HepG2 (cell line): ENCODE results near the gene ADM5. TPM values are rescaled to one million over a fixed set of nuclear protein-coding genes. Genes with fewer than 3 reads are reported as not detected.

Experiments
- CC2D1A ChIP-seq: sonication (generic); formaldehyde crosslinking; IDR thresholded peaks from 2 replicates; pipeline ENCODE4 v1.8.1; 2023; ENCODE audit warnings: mild to moderate bottlenecking, missing genetic modification reagents
- GLI4 ChIP-seq: sonication (generic); formaldehyde crosslinking; IDR thresholded peaks from 2 replicates; pipeline ENCODE4 v1.5.1; 2020; ENCODE audit warnings: missing genetic modification reagents, mild to moderate bottlenecking, moderate library complexity, borderline replicate concordance
- GTF3A ChIP-seq: sonication (generic); formaldehyde crosslinking; conservative IDR thresholded peaks from 2 replicates; pipeline ENCODE4 v1.4.0; 2020; ENCODE audit warnings: mild to moderate bottlenecking, missing genetic modification reagents
- KDM4B ChIP-seq: sonication (generic); formaldehyde crosslinking; IDR thresholded peaks from 2 replicates; pipeline ENCODE4 v1.4.0; 2020; ENCODE audit warnings: missing genetic modification reagents
- MBNL3 ChIP-seq: fragments of 250-450 bp; sonication (Bioruptor Pico); conservative IDR thresholded peaks from 2 replicates; pipeline ENCODE4 v1.8.0; 2022; ENCODE audit warnings: mild to moderate bottlenecking, inconsistent platforms
- NFATC3 ChIP-seq: sonication (generic); formaldehyde crosslinking; IDR thresholded peaks from 2 replicates; pipeline ENCODE4 v1.5.1; 2020; ENCODE audit warnings: mild to moderate bottlenecking, missing genetic modification reagents
- RFX1 ChIP-seq: fragments of 450-650 bp; IDR thresholded peaks from 2 replicates; pipeline ENCODE4 v1.6.1; 2017
- SRSF9 ChIP-seq: fragments of 200-400 bp; formaldehyde crosslinking; IDR thresholded peaks from 2 replicates; pipeline ENCODE4 v1.6.1; 2018; ENCODE audit warnings: borderline replicate concordance, mild to moderate bottlenecking, low read depth, low read length; ENCODE audit not compliant: insufficient read depth, poor library complexity, severe bottlenecking
- TCF7 ChIP-seq: sonication (generic); IDR thresholded peaks from 2 replicates; pipeline ENCODE4 v1.6.1; 2016; ENCODE audit warnings: antibody characterized with exemption, low read depth
- ZNF546 ChIP-seq: sonication (generic); formaldehyde crosslinking; conservative IDR thresholded peaks from 2 replicates; pipeline ENCODE4 v1.8.1; 2023; ENCODE audit warnings: mild to moderate bottlenecking, missing genetic modification reagents
- ZNF788 ChIP-seq: sonication (generic); formaldehyde crosslinking; IDR thresholded peaks from 2 replicates; pipeline ENCODE4 v1.5.0; 2020; ENCODE audit warnings: mild to moderate bottlenecking, missing genetic modification reagents, borderline replicate concordance
- ZSCAN9 ChIP-seq: IDR thresholded peaks from 2 replicates; pipeline ENCODE4 v1.6.1; 2016; ENCODE audit warnings: borderline replicate concordance
- polyA plus RNA-seq, 8 experiments: library from polyadenylated mRNA; depleted of rRNA in 3 of 8; stranded (reverse) in 7 of 8; unstranded in 1 of 8; fragments of >200 nt; fragmentation: Illumina TruSeq in 4 of 8; extraction: Trizol in 4 of 8; gene quantifications; 2 replicates each; pipeline versions ENCODE4 v1.2.1 to v1.2.3, GENCODE V29; 2011 to 2016; ENCODE audit warnings: low read depth in 4 of 8, missing spikeins in 1 of 8, mixed read lengths in 1 of 8; ENCODE audit not compliant: insufficient read depth in 1 of 8
- total RNA-seq, 5 experiments: library from RNA; depleted of rRNA; stranded (reverse); fragments of >200 nt; fragmentation: Illumina TruSeq; extraction: Trizol; gene quantifications; 2 replicates each; pipeline ENCODE4 v1.2.3, GENCODE V29; 2016; ENCODE audit warnings: low read depth in 1 of 5
- TF ChIP-seq, protein P1 (sequence below): sonication (generic); formaldehyde crosslinking; IDR thresholded peaks from 2 replicates; pipeline ENCODE4 v1.4.0; 2020; ENCODE audit warnings: mild to moderate bottlenecking, missing genetic modification reagents
- TF ChIP-seq, protein P2 (sequence below): sonication (generic); formaldehyde crosslinking; IDR thresholded peaks from 2 replicates; pipeline ENCODE4 v1.5.0; 2020; ENCODE audit warnings: mild to moderate bottlenecking, missing genetic modification reagents, borderline replicate concordance
- TF ChIP-seq, protein P3 (sequence below): IDR thresholded peaks from 2 replicates; pipeline ENCODE4 v1.6.1; 2016; ENCODE audit warnings: low read depth, control low read depth
- TF ChIP-seq, protein P4 (sequence below): sonication (generic); formaldehyde crosslinking; conservative IDR thresholded peaks from 2 replicates; pipeline ENCODE4 v1.4.0; 2020; ENCODE audit warnings: missing genetic modification reagents

The ADM5 gene
- total and polyA plus RNA-seq, 2 of the 13 experiments (the other 11 are each of a cell fraction or from before 2014, with no cell fraction given) = 2.7 to 4.1 TPM

DNA sequence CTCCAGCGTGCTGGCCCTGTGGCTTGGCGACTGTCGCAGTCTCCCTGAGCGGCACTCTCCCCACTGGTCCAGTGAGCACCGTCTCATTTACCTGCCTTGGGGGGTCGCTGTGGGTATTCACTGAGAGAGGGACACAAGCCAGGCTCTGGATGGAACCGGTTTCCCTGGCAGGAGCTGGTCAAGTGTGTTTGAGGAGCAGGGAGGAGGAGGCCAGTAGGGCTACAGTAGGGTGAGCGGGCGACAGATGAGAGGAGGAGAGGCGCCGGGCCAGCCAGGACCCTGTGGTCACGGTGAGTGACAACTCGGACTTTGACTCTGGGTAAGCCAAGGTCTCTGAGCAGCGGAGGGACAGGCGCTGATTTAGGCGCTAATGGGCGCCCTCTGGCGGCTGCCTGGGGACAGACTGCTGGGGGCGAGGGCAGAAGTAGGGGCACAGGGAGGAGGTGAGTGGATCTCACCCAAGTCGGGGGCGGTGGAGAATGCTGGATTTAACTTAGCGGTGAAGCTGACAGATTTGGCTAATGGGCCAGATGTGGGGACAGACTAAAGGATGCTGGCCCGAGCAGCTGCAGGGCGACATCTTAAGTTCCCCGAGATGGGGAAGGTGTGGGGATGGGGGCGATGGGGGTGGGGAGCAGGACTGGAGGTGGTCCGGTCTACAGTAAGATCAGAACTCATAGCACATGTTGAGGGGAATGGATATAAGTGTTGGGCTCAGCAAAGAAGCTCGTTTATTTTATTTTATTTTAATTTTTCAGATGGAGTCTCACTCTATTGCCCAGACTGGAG lies 17.1 kb upstream of the ADM5 start (continued):
- TF ChIP-seq ZNF546 (CRISPR knock-in tag) (no peak), KDM4B (CRISPR knock-in tag) (peak; percentile 42; the same call in 1 of the 2 replicates), GLI4 (CRISPR knock-in tag) (no peak), TCF7 (no peak), GTF3A (CRISPR knock-in tag) (no peak), ZSCAN9 (CRISPR knock-in tag) (no peak; the same call in 1 of the 2 replicates), MBNL3 (CRISPR knock-in tag) (no peak), RFX1 (no peak), NFATC3 (CRISPR knock-in tag) (no peak), CC2D1A (CRISPR knock-in tag) (no peak), ZNF788 (CRISPR knock-in tag) (peak; percentile 92), SRSF9 (no peak)
- TF ChIP-seq, protein P1, sequence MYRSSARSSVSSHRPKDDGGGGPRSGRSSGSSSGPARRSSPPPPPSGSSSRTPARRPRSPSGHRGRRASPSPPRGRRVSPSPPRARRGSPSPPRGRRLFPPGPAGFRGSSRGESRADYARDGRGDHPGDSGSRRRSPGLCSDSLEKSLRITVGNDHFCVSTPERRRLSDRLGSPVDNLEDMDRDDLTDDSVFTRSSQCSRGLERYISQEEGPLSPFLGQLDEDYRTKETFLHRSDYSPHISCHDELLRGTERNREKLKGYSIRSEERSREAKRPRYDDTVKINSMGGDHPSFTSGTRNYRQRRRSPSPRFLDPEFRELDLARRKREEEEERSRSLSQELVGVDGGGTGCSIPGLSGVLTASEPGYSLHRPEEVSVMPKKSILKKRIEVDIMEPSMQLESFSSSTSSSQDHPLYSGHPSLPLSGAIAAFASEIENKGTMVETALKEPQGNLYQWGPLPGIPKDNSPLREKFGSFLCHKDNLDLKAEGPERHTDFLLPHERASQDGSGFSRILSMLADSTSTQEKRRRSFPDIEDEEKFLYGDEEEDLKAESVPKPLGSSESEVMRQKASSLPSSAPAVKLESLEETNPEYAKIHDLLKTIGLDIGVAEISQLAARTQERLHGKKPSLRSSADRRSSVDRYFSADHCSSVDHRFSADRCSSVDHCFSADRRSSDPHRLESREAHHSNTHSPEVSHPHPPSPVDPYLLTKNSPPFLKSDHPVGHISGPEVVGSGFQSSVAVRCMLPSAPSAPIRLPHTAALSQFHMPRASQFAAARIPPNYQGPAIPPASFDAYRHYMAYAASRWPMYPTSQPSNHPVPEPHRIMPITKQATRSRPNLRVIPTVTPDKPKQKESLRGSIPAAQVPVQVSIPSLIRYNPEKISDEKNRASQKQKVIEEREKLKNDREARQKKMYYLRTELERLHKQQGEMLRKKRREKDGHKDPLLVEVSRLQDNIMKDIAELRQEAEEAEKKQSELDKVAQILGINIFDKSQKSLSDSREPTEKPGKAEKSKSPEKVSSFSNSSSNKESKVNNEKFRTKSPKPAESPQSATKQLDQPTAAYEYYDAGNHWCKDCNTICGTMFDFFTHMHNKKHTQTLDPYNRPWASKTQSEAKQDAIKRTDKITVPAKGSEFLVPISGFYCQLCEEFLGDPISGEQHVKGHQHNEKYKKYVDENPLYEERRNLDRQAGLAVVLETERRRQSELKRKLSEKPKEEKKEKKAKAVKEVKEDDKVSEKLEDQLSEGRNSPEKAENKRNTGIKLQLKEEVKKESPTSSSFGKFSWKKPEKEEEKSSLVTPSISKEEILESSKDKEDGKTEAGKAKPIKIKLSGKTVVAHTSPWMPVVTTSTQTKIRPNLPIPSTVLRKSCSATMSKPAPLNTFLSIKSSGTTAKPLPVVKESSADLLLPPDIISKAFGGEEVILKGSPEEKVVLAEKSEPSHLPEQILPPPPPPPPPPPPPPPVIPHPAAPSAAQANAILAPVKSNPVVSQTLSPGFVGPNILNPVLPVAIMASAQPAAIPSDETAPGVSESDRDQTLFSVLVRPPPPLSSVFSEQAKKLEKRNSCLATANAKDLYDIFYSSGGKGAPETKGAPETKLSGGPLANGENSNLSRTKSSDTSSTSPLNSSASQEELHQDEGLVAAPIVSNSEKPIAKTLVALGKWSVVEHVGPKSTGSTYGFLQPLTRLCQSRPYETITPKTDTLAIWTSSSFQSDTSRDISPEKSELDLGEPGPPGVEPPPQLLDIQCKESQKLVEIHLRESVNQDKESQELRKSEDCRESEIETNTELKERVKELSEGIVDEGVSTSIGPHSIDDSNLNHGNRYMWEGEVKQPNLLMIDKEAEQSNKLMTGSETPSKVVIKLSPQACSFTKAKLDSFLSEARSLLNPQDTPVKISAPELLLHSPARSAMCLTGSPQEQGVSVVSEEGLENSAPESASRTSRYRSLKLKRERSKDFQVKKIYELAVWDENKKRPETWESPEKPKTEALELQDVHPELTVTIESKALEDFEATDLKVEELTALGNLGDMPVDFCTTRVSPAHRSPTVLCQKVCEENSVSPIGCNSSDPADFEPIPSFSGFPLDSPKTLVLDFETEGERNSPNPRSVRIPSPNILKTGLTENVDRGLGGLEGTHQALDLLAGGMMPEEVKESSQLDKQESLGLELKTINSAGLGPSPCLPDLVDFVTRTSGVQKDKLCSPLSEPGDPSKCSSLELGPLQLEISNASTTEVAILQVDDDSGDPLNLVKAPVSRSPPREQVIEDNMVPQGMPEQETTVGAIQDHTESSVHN (CRISPR knock-in tag) = peak; percentile 61; the same call in 1 of the 2 replicates
- TF ChIP-seq, protein P2, sequence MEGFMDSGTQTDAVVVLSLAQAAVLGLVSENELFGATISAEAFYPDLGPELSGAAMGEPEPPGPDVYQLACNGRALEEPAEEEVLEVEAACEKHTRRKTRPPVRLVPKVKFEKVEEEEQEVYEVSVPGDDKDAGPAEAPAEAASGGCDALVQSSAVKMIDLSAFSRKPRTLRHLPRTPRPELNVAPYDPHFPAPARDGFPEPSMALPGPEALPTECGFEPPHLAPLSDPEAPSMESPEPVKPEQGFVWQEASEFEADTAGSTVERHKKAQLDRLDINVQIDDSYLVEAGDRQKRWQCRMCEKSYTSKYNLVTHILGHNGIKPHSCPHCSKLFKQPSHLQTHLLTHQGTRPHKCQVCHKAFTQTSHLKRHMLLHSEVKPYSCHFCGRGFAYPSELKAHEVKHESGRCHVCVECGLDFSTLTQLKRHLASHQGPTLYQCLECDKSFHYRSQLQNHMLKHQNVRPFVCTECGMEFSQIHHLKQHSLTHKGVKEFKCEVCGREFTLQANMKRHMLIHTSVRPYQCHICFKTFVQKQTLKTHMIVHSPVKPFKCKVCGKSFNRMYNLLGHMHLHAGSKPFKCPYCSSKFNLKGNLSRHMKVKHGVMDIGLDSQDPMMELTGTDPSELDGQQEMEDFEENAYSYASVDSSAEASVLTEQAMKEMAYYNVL (CRISPR knock-in tag) = peak; percentile 90
- TF ChIP-seq, protein P3, sequence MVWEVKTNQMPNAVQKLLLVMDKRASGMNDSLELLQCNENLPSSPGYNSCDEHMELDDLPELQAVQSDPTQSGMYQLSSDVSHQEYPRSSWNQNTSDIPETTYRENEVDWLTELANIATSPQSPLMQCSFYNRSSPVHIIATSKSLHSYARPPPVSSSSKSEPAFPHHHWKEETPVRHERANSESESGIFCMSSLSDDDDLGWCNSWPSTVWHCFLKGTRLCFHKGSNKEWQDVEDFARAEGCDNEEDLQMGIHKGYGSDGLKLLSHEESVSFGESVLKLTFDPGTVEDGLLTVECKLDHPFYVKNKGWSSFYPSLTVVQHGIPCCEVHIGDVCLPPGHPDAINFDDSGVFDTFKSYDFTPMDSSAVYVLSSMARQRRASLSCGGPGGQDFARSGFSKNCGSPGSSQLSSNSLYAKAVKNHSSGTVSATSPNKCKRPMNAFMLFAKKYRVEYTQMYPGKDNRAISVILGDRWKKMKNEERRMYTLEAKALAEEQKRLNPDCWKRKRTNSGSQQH (CRISPR knock-in tag) = peak; percentile 62; the same call in 1 of the 2 replicates
- TF ChIP-seq, protein P4, sequence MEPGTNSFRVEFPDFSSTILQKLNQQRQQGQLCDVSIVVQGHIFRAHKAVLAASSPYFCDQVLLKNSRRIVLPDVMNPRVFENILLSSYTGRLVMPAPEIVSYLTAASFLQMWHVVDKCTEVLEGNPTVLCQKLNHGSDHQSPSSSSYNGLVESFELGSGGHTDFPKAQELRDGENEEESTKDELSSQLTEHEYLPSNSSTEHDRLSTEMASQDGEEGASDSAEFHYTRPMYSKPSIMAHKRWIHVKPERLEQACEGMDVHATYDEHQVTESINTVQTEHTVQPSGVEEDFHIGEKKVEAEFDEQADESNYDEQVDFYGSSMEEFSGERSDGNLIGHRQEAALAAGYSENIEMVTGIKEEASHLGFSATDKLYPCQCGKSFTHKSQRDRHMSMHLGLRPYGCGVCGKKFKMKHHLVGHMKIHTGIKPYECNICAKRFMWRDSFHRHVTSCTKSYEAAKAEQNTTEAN = 0 out of 2 replicates have a peak, but pooled peaks have one; percentile 33
